NCI-H128 (cell line): ENCODE results near the gene PSG6.
"Not testable (repeated sequence)": the region's sequence is repeated elsewhere in the genome, so short reads cannot be mapped to it uniquely, and the experiment has no call there.

Experiments used
- DNase-seq: peaks from one replicate; lab custom pipeline; 2025; ENCODE audit not compliant: unreplicated experiment; lab: John Stamatoyannopoulos, UW

PSG6 gene

DNA sequence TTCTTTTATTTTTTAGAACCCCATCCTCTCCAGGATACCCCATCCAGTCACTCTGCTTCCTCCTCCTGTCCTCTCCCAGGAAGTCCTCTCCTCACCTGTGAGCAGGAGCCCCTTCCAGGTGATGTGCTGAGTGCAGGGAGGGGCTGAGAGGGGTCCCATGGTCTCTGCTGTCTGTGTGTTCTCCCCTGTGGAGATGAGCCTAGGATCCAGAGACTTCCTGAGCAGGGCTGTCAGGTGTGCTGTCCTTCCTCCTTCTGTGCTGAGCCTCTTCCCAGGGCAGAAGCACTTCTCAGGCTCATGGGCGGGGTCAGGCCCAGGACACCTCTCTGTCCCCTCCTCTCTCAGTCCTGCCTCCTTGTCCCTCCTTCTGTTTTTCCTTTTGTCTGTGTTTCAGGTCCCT lies at the start of gene PSG6:
Gene PSG6, minus strand, starts transcription at position 261 of the 400 bp plus-strand sequence. Its CDS starts 102 bp downstream, at position 159.
- not testable (repeated sequence) for DNase-seq

DNA sequence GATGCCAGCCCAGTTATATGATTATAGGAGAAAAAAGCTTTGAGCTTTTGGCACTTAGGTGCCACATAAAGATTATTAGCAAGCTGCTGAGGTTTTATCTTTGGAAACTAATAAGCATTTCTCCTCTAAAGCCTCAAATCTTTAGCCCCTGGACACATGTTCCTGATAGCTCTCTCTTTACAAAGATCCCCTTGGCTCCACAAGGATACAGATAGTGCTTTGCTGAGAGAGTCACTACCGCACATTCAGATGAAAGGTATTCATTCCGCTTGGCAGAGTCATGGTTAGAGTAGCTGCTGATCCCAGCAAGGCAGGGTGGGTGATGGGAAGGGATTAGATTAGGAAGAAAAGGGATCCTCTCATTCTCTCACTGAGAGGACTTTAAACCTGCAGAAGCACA lies 47.5 kb upstream of the PSG6 start:
- no peak for DNase-seq

DNA sequence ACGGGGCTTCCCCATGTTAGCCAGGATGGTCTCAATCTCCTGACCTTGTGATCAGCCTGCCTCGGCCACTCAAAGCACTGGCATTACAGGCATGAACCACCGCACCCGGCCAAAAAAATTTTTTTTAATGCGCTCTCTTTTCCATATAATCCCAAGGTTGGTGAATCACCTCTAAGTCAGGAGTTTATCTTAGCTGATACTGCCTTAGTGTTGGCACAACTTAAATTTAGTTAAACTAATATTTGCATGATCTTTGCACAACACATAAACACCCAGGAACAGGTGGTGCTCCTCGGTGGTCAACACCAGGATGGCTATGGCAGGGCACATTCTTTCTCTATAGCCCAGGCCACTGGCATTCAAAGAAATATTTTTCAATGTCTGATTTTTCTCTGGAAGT lies 43.4 kb upstream of the PSG6 start:
- no peak for DNase-seq

DNA sequence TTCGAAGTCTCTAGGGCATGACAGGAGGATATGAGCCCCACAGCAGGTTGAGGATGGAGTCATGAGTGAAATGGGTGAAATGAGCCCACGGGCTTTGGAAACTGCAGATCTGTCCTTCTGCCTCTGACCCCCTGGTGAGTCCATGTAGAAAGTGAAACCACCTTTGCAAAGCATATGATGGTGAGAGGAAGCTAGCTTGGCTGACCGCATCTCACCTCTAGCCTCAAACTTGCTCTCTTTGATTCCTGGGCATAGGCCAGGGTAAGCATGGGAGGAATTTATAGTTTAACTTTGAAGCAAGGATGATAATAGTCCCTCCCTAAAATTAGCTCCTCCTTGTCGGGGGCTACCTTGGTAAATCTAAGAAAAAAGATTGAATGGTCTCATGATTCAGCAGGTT lies 34.4 kb upstream of the PSG6 start:
- not testable (repeated sequence) for DNase-seq

DNA sequence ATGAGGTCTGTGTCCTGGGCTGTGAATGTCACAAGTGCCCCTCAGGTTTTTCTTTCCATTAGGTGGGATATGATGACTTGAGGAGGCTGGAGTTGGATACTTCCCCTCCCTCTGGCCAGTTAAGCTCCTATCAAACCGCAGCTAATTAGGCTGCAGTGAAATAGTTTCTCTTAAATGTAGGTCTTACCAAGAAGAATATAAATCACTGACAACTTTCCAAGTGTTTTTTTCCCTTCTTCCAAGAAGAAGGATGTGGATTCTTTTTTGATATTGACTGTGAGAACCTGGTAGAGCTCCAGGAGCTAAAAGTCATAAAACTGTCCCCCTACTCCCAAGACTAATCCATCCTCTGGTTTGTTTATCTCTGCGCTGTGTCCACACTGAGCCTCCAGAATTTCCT lies 33.8 kb upstream of the PSG6 start:
- DNase-seq: not testable (repeated sequence)

DNA sequence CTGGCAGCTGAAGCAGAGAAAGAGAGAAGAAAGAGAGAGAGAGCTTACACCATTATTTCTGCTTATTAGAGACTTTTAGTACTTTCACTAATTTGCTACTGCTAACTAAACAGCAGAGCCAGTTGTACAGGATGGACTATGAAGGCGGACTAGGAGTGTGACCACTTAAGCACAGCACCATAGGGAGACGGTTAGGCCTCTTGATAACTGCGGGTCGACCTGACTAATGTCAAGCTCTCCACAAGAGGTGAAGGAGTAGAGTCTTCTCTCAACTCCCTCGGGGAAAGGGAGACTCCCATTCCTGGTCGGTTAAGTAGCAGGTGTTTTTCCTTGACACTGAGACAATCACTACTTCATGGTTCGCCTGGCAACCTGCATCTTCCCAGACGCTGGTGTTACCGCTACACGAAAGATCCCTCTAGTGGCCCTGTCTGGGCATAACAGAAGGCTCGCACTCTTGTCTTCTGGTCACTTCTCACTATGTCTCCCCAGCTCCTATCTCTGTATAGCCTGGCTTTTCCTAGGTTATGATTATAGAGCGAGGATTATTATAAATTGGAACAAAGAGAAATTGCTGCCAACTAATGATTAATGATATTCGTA lies 24.6 kb upstream of the PSG6 start:
- DNase-seq: no peak

DNA sequence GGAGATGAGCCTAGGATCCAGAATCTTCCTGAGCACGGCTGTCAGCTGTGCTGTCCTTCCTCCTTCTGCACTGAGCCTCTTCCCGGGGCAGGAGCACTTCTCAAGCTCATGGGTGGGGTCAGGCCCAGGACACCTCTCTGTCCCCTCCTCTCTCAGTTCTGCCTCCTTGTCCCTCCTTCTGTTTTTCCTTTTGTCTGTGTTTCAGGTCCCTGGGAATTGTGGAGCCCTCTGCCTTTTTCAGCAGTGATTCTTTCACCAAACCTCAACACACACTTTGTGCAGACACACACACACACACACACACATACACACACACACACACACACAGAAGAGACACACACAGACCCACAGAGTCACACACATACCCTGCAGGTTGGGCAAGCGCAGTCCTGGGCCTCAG lies 19.4 kb upstream of the PSG6 start, which contains the start of gene PSG7:
Gene PSG7, minus strand, starts transcription at position 101 of the 400 bp plus-strand sequence. CDS start 131 bp downstream, outside the sequence.
- not testable (repeated sequence) for DNase-seq

DNA sequence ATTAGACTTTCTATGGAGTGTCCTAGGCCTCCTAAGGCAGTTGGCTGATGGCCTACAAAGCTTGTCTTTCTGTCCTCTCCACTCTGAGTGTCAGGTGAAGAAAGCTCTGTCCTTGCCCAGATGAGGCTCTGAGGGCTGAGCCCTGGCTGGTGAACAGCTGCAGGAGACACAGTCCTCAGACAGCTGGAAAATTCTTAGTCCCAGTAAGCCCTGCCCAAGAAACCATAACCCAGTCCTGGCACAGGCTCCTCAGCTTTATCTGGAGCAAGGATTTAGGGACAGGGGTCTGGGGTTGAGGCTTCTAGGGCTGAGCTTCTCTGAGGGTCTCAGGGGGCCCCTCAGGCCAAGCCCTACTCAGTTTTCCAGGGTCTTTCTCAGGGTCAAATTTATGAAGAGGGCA lies 17.0 kb upstream of the PSG6 start:
- not testable (repeated sequence) for DNase-seq

DNA sequence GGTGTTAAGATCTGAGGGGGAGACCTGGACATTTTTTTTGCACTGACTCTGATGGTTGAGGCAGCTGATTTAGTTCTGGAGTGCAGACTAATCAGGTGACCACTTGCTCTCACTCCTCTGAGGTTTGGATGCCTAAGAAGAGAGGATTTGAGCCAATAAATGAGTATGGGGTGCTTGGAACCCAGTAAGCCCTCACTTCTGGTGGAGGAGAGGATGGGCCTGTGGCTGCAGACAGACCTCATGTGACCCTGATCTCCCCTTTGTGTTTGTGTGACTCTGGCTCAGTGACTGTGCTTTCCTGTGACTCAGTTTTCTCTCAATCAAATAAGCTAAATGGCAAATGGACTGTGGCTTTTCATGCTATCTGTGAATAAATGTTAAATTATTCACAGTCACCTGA lies 16.5 kb upstream of the PSG6 start:
- not testable (repeated sequence) for DNase-seq

DNA sequence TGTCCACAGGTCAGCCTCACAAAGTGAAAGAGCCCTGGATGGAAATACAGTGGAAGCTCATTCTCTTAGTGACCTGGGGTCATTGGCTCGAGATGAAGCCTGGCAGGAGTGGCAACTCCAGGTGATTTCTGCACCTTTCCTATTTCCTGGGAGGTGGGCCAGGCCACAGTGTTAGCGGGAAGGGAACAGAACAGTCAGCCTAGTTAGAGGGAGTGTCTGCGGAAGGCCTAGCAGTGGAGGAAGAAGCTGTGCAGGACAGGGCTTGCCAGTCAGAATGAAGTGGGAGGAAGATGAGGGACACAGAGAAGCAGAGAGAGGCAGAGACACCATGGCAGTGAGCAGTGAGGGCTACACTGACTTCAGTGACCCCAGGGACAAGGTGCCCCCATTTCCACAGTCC lies 15.7 kb upstream of the PSG6 start:
- not testable (repeated sequence) for DNase-seq

DNA sequence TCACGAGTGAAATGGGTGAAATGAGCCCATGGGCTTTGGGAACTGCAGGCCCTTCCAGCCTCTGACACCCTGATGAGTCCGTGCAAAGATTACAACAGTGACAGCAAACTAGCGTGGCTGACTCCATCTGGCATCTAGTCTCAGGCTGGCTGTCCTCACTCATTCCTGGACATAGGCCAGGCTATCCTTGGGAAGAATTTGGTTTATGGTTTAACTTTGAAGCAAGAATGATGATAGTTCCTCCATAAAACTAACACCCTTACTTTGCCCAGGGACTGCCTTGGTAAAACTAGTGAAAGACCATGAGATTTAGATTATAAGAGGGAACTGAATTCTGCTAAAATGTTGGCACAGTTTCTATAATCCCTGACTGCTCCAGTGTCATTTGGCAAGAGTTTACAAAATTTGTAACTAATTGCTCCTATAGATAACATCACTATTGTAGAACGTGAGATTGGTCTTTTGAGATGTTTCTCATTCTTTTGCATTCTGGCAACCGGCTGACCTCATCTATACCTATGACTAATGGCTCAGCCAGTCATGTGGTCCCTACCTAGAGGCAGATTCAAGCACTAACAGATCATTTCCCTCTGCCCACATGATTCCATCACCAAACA lies 14.9 kb upstream of the PSG6 start:
- DNase-seq: not testable (repeated sequence)

DNA sequence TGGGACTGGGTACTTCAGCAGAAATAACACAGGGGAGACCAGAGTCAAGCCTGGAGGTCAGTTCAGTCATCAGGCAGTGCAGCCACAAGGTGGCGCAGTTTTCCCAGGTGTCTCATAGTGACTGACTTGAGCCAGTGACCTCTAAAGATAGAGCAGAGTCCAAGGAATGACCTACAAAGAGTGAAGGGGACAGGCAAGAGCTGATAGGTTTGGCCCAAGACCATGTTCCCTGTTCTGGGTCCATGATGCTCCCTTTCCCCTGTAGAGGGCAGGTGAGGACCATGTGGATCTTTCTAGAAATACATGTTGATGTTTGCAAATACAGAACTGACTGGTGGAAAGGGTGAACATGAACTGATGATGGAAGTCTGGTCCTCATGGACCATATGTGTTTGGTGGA lies 12.5 kb upstream of the PSG6 start:
- not testable (repeated sequence) for DNase-seq

DNA sequence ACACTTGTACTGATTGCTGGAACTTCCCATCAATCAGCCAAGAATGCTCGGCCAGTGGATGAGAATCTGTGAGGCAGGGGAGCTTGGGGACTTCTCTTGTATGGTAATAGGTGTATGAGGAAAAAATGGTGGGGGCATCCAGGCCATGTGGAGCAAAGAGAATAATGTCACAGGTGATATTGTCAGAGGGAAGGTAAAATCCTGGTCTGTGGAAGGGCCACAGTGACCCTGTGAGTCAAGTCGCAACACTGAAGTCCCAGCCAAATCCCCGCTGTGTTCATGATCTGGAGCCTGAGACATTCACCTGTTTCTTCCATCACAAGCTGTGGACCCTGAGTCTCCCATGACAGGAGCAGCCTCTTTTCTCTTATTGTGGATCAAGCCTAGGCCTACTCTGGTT lies 11.2 kb upstream of the PSG6 start:
- no peak for DNase-seq

DNA sequence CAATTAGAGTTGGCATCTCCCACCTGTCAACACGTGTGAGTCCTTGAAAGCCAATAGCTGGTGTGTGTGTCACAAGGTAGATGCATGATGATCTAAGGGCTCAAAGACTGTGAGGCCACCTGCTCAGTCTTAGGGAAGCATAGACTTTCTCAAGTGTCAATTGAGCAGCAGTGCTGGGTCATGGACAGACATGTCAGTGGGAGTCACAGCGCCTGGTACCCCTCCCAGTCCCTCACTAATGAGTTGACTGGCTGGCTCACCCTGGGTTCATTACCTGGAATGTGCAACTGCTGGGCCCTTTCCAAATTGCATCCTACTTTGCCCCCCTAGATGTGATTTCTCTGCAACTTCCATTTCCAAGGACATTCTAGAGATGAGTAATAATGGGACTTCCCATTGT lies 9.1 kb upstream of the PSG6 start:
- DNase-seq: no peak

DNA sequence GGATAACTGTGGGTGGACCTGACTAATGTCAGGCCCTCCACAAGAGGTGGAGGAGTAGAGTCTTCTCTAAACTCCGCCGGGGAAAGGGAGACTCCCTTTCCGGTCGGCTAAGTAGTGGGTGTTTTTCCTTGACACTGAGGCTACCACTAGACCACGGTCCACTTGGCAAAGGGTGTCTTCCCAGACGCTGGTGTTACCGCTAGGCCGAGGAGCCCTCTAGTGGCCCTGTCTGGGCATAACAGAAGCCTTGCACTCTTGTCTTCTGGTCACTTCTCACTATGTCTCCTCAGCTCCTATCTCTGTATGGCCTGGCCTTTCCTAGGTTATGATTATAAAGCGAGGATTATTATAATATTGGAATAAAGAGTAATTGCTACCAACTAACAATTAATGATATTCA lies 5.4 kb upstream of the PSG6 start:
- not testable (repeated sequence) for DNase-seq

DNA sequence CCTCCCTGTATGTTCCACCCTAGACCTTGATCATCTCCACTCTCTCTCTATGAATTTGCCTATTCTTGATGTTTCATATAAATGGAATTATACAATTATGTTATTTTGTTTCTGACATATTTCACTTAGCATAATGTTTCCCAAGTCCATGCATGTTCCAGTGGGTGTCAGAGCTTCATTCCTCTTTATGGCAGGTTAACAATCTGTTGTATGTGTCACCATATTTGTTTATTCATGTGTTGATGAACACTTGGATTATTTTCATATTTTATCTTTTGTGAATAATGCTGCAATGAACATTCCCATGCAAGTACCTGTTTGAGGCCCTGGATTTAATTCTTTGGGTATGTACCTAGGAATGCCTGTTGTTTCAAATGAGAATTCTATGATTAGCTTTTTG lies 3.3 kb upstream of the PSG6 start:
- DNase-seq: not testable (repeated sequence)

DNA sequence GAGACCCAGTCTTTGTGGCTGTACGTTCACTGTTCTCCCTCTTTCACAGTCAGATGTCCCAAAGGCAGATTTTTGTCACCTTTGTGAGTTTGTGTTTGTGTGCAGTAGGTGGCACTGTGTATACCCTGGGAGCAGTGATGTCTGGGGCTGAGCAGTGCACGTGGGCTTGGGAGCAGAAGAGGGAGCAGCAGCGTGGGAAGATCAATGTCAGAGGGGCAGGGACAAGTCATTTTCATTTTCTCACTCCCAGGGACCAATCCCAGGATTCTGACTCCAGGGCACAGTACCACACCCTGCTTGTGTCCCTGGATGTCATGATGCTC lies 2.0 kb upstream of the PSG6 start:
- no peak for DNase-seq

DNA sequence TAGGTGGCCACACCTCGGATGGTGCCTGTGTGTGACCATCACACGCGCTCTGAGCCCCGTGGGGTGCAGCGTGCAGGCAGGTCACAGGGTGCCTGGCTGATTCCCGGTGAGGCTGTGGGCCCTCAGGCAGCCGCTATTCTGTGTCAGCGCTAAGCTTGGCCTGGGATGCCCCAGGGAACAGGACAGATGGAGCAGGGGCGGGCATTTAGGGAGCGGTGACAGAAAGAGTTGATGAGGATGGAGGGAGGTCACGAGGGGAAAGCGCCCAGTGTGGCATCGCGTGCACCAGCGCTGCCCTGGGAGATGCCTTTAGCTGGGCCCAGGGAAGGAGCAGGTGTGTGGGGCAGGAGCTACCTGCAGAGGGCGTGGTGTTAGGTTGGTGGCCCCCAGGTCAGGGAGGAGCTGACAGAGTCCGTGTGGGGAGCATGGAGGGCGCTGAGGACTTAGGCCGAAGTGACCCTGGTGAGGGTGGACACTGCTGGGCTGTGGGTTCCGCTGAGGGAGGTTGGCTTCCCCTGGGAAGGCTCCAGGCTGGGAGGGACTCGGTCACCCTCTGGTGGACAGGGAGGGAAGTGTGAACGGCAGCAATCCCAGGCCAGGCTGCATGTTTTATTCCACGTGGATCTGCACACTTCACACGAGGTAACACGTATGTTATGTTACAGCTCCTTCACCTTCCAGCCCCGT lies 1.5 kb upstream of the PSG6 start:
- DNase-seq: not testable (repeated sequence)

DNA sequence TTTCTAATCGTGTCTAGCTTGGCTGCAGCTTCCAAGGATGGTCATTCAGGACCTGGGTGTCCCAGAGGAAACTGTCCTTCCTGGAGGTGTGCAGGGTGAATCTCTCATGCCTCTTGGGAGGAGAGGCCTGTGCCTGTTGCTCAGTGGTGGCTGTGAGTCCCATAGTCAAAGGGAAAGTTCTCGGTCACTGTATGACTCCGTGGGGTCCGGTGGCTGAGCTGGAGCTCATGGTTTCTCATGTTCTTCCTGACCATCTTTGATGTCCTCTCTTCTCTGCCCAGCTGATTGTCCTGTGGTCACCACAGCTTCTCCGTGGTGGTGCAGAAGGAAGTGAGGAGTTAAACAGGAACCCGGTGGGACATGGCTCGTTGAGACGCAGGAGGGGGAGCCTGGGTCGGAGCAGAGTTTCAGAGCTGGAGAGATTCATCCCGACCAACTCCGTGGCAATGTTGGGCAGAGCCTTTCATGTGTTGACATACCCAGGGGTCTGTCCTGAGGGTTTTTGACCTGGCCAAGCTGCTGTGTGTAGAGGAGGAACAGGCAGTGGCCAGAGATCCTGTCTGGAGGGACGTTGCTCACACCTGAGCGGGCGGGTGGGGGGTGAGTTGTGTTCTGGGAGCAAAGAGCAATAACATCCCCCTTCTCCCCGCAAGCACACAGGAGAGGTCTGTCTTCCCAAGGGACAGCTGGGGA lies 829 bp upstream of the PSG6 start:
- not testable (repeated sequence) for DNase-seq

DNA sequence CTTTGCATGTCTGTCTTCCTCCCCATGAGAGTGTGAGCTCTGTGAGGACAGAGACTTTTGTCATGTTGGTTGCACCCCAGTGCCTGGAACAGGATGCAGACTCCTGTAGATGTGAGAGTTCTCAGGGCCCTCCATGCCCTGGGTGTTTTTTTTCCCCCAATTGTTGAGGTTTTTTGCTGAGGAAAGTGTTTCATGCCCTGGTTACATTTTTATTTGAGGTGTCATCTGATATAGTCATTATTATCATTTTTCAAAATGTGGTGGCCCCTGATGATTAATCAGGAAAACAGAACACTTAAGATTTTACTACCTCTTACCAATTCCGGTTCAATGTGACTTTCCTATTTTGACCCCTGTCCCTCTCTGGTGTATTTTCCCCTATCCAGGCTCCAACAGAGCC lies 763 bp downstream of the PSG6 start:
- not testable (repeated sequence) for DNase-seq

DNA sequence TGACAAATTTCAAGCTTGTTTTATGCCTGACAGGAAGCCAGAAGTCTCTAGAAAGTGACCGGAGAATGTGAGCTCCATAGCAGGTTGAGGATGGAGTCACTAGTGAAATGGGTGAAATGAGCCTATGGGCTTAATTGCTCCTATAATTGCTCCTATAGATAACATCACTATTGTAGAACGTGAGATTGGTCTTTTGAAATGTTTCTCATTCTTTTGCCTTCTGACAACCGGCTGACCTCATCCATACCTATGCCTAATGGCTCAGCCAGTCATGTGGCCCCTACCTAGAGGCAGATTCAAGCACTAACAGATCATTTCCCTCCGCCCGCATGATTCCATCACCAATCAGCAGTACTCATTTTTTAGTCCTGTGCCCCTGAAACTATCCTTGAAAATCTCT lies 4.2 kb downstream of the PSG6 start:
- not testable (repeated sequence) for DNase-seq

DNA sequence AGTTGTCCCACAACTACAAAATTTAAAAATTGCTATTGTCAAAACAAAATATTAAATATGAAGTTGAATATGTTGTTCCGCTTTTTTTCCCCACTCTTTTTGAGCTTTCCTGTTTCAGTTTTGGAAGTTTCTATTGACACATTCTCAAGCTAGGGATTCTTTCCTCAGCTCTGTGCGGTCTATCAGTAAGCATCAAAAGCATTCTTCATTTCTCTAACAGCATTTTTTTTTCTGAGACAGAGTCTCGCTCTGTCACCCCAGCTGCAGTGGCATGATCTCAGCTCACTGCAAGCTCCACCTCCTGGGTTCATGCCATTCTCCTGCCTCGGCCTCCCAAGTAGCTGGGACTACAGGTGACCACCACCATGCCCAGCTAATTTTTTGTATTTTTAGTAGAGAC lies 4.8 kb downstream of the PSG6 start:
- not testable (repeated sequence) for DNase-seq
